GM12878 (cell line): ENCODE data around the gene PRRG3. TPM values are rescaled to one million over a fixed set of nuclear protein-coding genes. Genes with fewer than 3 reads are reported as not detected.

Source experiments
- ATAC-seq: fragments of 200-7000 bp; cut with Tn5 transposase; 3 replicates; pipeline ENCODE4 v1.9.1; 2020; ENCODE audit warnings: mild to moderate bottlenecking, moderate library complexity
- BruUV-seq: library from RNA; stranded (reverse); fragments of 400-500 nt; replicated peaks from 2 replicates; lab custom pipeline; 2021; lab: Mats Ljungman, UMichigan
- CTCF ChIA-PET: fragments of 300-600 bp; sonication (Branson Sonifier 250); formaldehyde crosslinking; extraction: SDS; loops from one replicate; lab custom pipeline; 2021; ENCODE audit warnings: inconsistent platforms; lab: Yijun Ruan, JAX
- POLR2A ChIA-PET: fragments of 350-600 bp; formaldehyde crosslinking; extraction: SDS; loops from one replicate; lab custom pipeline; 2021; ENCODE audit warnings: inconsistent platforms; lab: Charles Lee
- RAD21 ChIA-PET: fragments of 300-600 bp; sonication (Branson Sonifier 250); formaldehyde crosslinking; loops from one replicate; lab custom pipeline; 2023; ENCODE audit warnings: antibody characterized with exemption; ENCODE audit not compliant: unreplicated experiment; lab: Charles Lee
- SMC1A ChIA-PET: fragments of 300-600 bp; sonication (Branson Sonifier 250); formaldehyde crosslinking; loops from one replicate; lab custom pipeline; 2023; ENCODE audit not compliant: unreplicated experiment, uncharacterized antibody; lab: Charles Lee
- DNase-seq: peaks from one replicate; pipeline ENCODE4 v3.0.0-alpha.2; 2011; ENCODE audit warnings: low read depth, low spot score
- FAIRE-seq: peaks from 3 replicates; lab custom pipeline; 2011; peaks lifted over from hg19 to GRCh38; lab: Jason Lieb, UNC
- H2AFZ ChIP-seq: 2 replicates; pipeline ENCODE4 v1.6.0; 2011; ENCODE audit warnings: low read depth, low read length, control low read depth; ENCODE audit not compliant: control insufficient read depth
- H3K27ac ChIP-seq: 2 replicates; pipeline ENCODE4 v1.5.1; 2011; ENCODE audit warnings: control low read depth; ENCODE audit not compliant: control insufficient read depth, insufficient read depth
- H3K27me3 ChIP-seq, 2 experiments: replicated peaks in 1 of 2; 2 replicates each; pipeline versions ENCODE4 v1.6.0 to v1.6.1; 2011; ENCODE audit warnings: low read length in 1 of 2; ENCODE audit not compliant: control insufficient read depth in 2 of 2, insufficient read depth in 2 of 2
- H3K36me3 ChIP-seq, 2 experiments: 2 replicates each; pipeline ENCODE4 v1.5.1; 2011; ENCODE audit warnings: low read length in 1 of 2; ENCODE audit not compliant: control insufficient read depth in 2 of 2, insufficient read depth in 2 of 2
- H3K4me1 ChIP-seq: 2 replicates; pipeline ENCODE4 v1.6.1; 2011; ENCODE audit warnings: mild to moderate bottlenecking, low read length, moderate library complexity, mixed read lengths; ENCODE audit not compliant: control insufficient read depth, insufficient read depth
- H3K4me2 ChIP-seq: 2 replicates; pipeline ENCODE4 v1.6.0; 2011; ENCODE audit warnings: control low read depth; ENCODE audit not compliant: control insufficient read depth, insufficient read depth
- H3K4me3 ChIP-seq: fragments of 200-600 bp; sonication (generic); 2 replicates; pipeline ENCODE4 v1.5.1; 2016
- H3K79me2 ChIP-seq: 2 replicates; pipeline ENCODE4 v1.6.0; 2011; ENCODE audit warnings: low read length; ENCODE audit not compliant: control insufficient read depth, insufficient read depth
- H3K9ac ChIP-seq: 2 replicates; pipeline ENCODE4 v1.8.0; 2011; ENCODE audit warnings: low read length, control low read depth, mixed read lengths; ENCODE audit not compliant: control insufficient read depth, insufficient read depth
- H3K9me3 ChIP-seq: replicated peaks from 3 replicates; pipeline ENCODE4 v1.5.1; 2011; ENCODE audit warnings: mild to moderate bottlenecking, low read length; ENCODE audit not compliant: control insufficient read depth, insufficient read depth
- H4K20me1 ChIP-seq: 2 replicates; pipeline ENCODE4 v1.6.0; 2011; ENCODE audit not compliant: control insufficient read depth, insufficient read depth
- BHLHE40 ChIP-seq, 2 experiments: fragments of 450-650 bp in 1 of 2; IDR thresholded peaks; 2 replicates each; pipeline ENCODE4 v1.6.1; 2011 to 2017; ENCODE audit warnings: low read depth in 2 of 2, borderline replicate concordance in 1 of 2, improper control_type of control experiment in 1 of 2, low read length in 1 of 2, mild to moderate bottlenecking in 1 of 2
- BMI1 ChIP-seq: fragments of 450-650 bp; IDR thresholded peaks from 2 replicates; pipeline ENCODE4 v1.6.1; 2016; ENCODE audit warnings: mild to moderate bottlenecking, moderate library complexity, borderline replicate concordance
- CREB1 ChIP-seq: IDR thresholded peaks from 2 replicates; pipeline ENCODE4 v1.6.1; 2012; ENCODE audit warnings: low read depth, mild to moderate bottlenecking, inconsistent platforms
- EP300 ChIP-seq, 2 experiments: fragments of 150-350 bp in 1 of 2; IDR thresholded peaks; 2 replicates each; pipeline ENCODE4 v1.6.1; 2011 to 2012; ENCODE audit warnings: low read depth in 2 of 2, low read length in 2 of 2, borderline replicate concordance in 1 of 2, improper control_type of control experiment in 1 of 2, inconsistent platforms in 1 of 2; ENCODE audit not compliant: control insufficient read depth in 1 of 2
- FOXM1 ChIP-seq: IDR thresholded peaks from 2 replicates; pipeline ENCODE4 v1.6.1; 2012; ENCODE audit warnings: low read depth, mild to moderate bottlenecking, inconsistent platforms, low read length, moderate library complexity
- GABPA ChIP-seq: IDR thresholded peaks from 2 replicates; pipeline ENCODE4 v1.6.1; 2014; ENCODE audit warnings: antibody characterized with exemption, low read depth, mild to moderate bottlenecking, inconsistent platforms
- KLF5 ChIP-seq: fragments of 450-650 bp; IDR thresholded peaks from 2 replicates; pipeline ENCODE4 v1.6.1; 2014; ENCODE audit warnings: mild to moderate bottlenecking; ENCODE audit not compliant: partially characterized antibody
- MYB ChIP-seq: fragments of 150-350 bp; IDR thresholded peaks from 2 replicates; pipeline ENCODE4 v1.6.1; 2014; ENCODE audit warnings: mild to moderate bottlenecking, low read depth, low read length, borderline replicate concordance
- PAX8 ChIP-seq: fragments of 450-650 bp; IDR thresholded peaks from 2 replicates; pipeline ENCODE4 v1.6.1; 2017; ENCODE audit warnings: mild to moderate bottlenecking, moderate library complexity
- POLR2AphosphoS2 ChIP-seq: IDR thresholded peaks from 2 replicates; pipeline ENCODE4 v1.6.1; 2011; ENCODE audit warnings: low read depth, mild to moderate bottlenecking, low read length, improper control_type of control experiment, moderate library complexity
- SMARCA5 ChIP-seq: fragments of 450-650 bp; IDR thresholded peaks from 2 replicates; pipeline ENCODE4 v1.6.1; 2017; ENCODE audit warnings: mild to moderate bottlenecking
- SPI1 ChIP-seq: IDR thresholded peaks from 2 replicates; pipeline ENCODE4 v1.6.1; 2011; ENCODE audit warnings: low read depth, mild to moderate bottlenecking, low read length, moderate library complexity, borderline replicate concordance; ENCODE audit not compliant: insufficient read depth
- TCF3 ChIP-seq: IDR thresholded peaks from 2 replicates; pipeline ENCODE4 v1.6.1; 2012; ENCODE audit warnings: low read depth, mild to moderate bottlenecking, low read length, borderline replicate concordance; ENCODE audit not compliant: insufficient read depth
- YBX1 ChIP-seq: fragments of 450-650 bp; IDR thresholded peaks from 2 replicates; pipeline ENCODE4 v1.6.1; 2016; ENCODE audit warnings: antibody characterized with exemption
- ZBTB33 ChIP-seq: fragments of 450-650 bp; IDR thresholded peaks from 2 replicates; pipeline ENCODE4 v1.6.1; 2017; ENCODE audit warnings: mild to moderate bottlenecking
- ZZZ3 ChIP-seq: IDR thresholded peaks from 2 replicates; pipeline ENCODE4 v1.6.1; 2011; ENCODE audit warnings: low read depth; ENCODE audit not compliant: control insufficient read depth, insufficient read length
- WGBS: methylation state at CpG from one replicate; pipeline ENCODE4 v1.1.6; 2016; ENCODE audit warnings: low lambda C conversion rate; ENCODE audit not compliant: insufficient replicate concordance, insufficient coverage; ENCODE audit errors: missing lambda C conversion rate; 5-methylcytosine and 5-hydroxymethylcytosine counted together
- in situ Hi-C: fragments of 300-500 bp; cut with MboI; formaldehyde crosslinking; loops from 9 replicates; pipeline ENCODE4 v1.14.3; 2018; ENCODE audit warnings: mixed read lengths
- intact Hi-C: fragments of 100-400 bp; cut with micrococcal nuclease; formaldehyde crosslinking; loops from one replicate; pipeline ENCODE4 v1.14.2; 2022; ENCODE audit not compliant: unreplicated experiment
- polyA plus RNA-seq, 11 experiments: library from polyadenylated mRNA; depleted of rRNA in 4 of 11; unstranded in 6 of 11; stranded (reverse) in 5 of 11; fragments of >200 nt; fragmentation: Nextera tagmentation in 4 of 11; fragmentation: Illumina TruSeq in 1 of 11; extraction: Ambion mirVana in 4 of 11; extraction: Trizol in 1 of 11; gene quantifications; 1 replicate in 1 of 11; 2 replicates in 10 of 11; pipeline versions ENCODE4 v1.2.1 to v1.2.3, GENCODE V29; 2011 to 2016; ENCODE audit warnings: inconsistent platforms in 2 of 11, missing spikeins in 2 of 11, low read depth in 1 of 11
- total RNA-seq, 4 experiments: library from RNA; depleted of rRNA in 3 of 4; stranded (reverse); fragments of >200 nt in 3 of 4; fragmentation: Illumina TruSeq in 1 of 4; extraction: Trizol in 1 of 4; gene quantifications; 2 replicates each; pipeline versions ENCODE4 v1.2.1 to v1.2.3, GENCODE V29; 2013 to 2021
- TF ChIP-seq, protein P1 (sequence below): IDR thresholded peaks from 2 replicates; pipeline ENCODE4 v1.6.1; 2011; ENCODE audit warnings: low read depth, low read length, improper control_type of control experiment, borderline replicate concordance
- TF ChIP-seq, protein P2 (sequence below): fragments of 450-650 bp; IDR thresholded peaks from 2 replicates; pipeline ENCODE4 v1.6.1; 2017; ENCODE audit warnings: borderline replicate concordance

Gene PRRG3
- total and polyA plus RNA-seq, 10 of the 15 experiments (the other 5 are each of a cell fraction or from before 2014, with no cell fraction given): under 0.01 TPM; not detected in 9

GRCh38 chrX:151729056-151729725 lies 33.9 kb downstream of the PRRG3 start:
- Histone ChIP-seq H3K9ac (no peak overlapping the region), H3K79me2 (no peaks in the 10 kb centered on the region), H3K27ac (no peak overlapping the region), H3K9me3 (no peaks in the 10 kb centered on the region), H3K4me3 (no peak overlapping the region), H2AFZ (no peak overlapping the region), H3K36me3 (no peaks in the 10 kb centered on the region), H3K27me3 (no peaks in the 10 kb centered on the region), H3K4me1 (no peaks in the 10 kb centered on the region), H4K20me1 (no peaks in the 10 kb centered on the region), H3K4me2 (no peak overlapping the region)
- RAD21 ChIA-PET: no interaction called here
- intact Hi-C loops: no loop called here
- no peak for DNase-seq
- POLR2A ChIA-PET: no interaction called here
- ATAC-seq: no peak
- CTCF ChIA-PET: no interaction called here
- WGBS: 7% methylated on average over 4 of the region's 4 CpGs
- SMC1A ChIA-PET: no interaction called here
- in situ Hi-C loops: no loop called here
- FAIRE-seq: no peak
- BruUV-seq: no TSS peak
- TF ChIP-seq SMARCA5 (no peak), KLF5 (no peak), BMI1 (no peak), MYB (no peak), CREB1 (no peak), POLR2AphosphoS2 (no peak), TCF3 (no peak), ZBTB33 (no peak), EP300 (IDR thresholded peaks at IDR 0.05; ENCODE audit: borderline replicate concordance in 1 of 2, control insufficient read depth in 1 of 2, low read depth in 2 of 2, low read length in 2 of 2) (no peak), GABPA (no peak), FOXM1 (no peak), BHLHE40 (IDR thresholded peaks at IDR 0.05; ENCODE audit: borderline replicate concordance in 1 of 2, low read depth in 2 of 2, low read length in 1 of 2) (no peak), SPI1 (no peak), PAX8 (no peak), YBX1 (no peak), ZZZ3 (no peak)
- TF ChIP-seq, protein P1, sequence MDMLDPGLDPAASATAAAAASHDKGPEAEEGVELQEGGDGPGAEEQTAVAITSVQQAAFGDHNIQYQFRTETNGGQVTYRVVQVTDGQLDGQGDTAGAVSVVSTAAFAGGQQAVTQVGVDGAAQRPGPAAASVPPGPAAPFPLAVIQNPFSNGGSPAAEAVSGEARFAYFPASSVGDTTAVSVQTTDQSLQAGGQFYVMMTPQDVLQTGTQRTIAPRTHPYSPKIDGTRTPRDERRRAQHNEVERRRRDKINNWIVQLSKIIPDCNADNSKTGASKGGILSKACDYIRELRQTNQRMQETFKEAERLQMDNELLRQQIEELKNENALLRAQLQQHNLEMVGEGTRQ: no peak
- TF ChIP-seq, protein P2, sequence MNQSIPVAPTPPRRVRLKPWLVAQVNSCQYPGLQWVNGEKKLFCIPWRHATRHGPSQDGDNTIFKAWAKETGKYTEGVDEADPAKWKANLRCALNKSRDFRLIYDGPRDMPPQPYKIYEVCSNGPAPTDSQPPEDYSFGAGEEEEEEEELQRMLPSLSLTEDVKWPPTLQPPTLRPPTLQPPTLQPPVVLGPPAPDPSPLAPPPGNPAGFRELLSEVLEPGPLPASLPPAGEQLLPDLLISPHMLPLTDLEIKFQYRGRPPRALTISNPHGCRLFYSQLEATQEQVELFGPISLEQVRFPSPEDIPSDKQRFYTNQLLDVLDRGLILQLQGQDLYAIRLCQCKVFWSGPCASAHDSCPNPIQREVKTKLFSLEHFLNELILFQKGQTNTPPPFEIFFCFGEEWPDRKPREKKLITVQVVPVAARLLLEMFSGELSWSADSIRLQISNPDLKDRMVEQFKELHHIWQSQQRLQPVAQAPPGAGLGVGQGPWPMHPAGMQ: no peak
- TF ChIP-seq, all 136 proteins: peak for 0
